NT2/D1 (cell line): Measurements from ENCODE around the gene OR1Q1.

ENCODE experiments used
- DNase-seq: peaks from one replicate; pipeline ENCODE4 v3.0.0-alpha.2; 2011; ENCODE audit warnings: low read depth, low spot score
- H3K27me3 ChIP-seq: 2 replicates; pipeline ENCODE4 v1.6.0; 2011; ENCODE audit warnings: mild to moderate bottlenecking; ENCODE audit not compliant: insufficient read length, insufficient read depth
- H3K36me3 ChIP-seq: 2 replicates; pipeline ENCODE4 v1.6.1; 2011; ENCODE audit warnings: mild to moderate bottlenecking, low read length, mixed read lengths; ENCODE audit not compliant: insufficient read depth, insufficient read length
- H3K4me1 ChIP-seq: 2 replicates; pipeline ENCODE4 v1.5.1; 2011; ENCODE audit not compliant: insufficient read depth, insufficient read length
- H3K4me3 ChIP-seq: 2 replicates; pipeline ENCODE4 v1.5.1; 2011; ENCODE audit warnings: low read depth; ENCODE audit not compliant: insufficient read length
- H3K9ac ChIP-seq: 2 replicates; pipeline ENCODE4 v1.6.0; 2011; ENCODE audit warnings: low read depth; ENCODE audit not compliant: insufficient read length
- H3K9me3 ChIP-seq: 2 replicates; pipeline ENCODE4 v1.5.1; 2011; ENCODE audit warnings: mild to moderate bottlenecking, low read length; ENCODE audit not compliant: insufficient read depth
- SUZ12 ChIP-seq: IDR thresholded peaks from 2 replicates; pipeline ENCODE4 v1.6.1; 2011; ENCODE audit not compliant: insufficient read length, insufficient read depth; ENCODE audit errors: extremely low read depth
- YY1 ChIP-seq: IDR thresholded peaks from 2 replicates; pipeline ENCODE4 v1.6.1; 2011; ENCODE audit not compliant: insufficient read length, insufficient read depth
- ZNF274 ChIP-seq: IDR thresholded peaks from 2 replicates; pipeline ENCODE4 v1.6.1; 2011; ENCODE audit warnings: mild to moderate bottlenecking, low read depth, low read length

OR1Q1 gene

DNA sequence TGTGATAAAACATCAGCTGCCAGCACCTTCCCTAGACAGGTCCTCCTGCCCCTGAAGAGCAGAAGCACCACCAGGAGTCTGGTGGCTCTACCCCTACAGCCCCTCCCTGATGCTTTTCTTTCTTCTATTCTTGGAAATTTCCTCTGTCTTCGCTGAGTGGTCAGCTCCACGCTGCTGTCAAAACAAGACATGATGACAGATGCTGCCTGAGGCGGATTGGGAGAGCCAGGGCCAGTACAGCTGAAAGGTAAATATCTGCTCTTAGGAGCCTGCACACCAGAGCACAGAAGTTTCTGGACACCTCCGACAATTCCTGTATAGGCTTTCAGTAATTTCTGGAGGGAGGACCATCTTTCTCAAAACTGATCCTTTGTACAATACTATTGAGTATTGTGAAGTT, 4.7 kb upstream of the OR1Q1 start:
- Histone ChIP-seq H3K9ac (no peak overlapping the region), H3K4me1 (no peaks in the 10 kb centered on the region), H3K9me3 (no peaks in the 10 kb centered on the region), H3K4me3 (no peak overlapping the region), H3K36me3 (no peaks in the 10 kb centered on the region), H3K27me3 (no peaks in the 10 kb centered on the region)
- DNase-seq, result no peak
- no peak for TF ChIP-seq SUZ12
- TF ChIP-seq ZNF274, result no peak
- TF ChIP-seq YY1, result no peak

DNA sequence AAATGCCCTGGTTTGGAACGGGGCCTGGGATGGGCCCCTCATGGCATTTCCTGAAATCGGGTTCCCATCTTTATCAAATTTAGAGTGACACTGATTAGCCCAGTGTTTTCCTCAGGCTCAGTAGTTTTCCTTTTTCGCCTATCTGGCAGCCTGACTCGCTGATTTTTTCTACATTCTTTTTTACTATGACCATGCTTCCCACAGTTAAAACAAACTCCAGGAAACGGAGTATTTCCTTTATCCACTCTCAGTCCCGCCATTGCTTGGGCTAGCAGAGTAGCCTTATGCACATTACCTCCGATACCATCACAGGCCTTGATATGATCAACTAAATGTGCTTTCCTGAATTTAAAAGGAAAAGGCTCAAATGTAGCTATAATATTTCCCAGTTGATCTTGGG, 5.5 kb downstream of the OR1Q1 start:
- Histone ChIP-seq H3K4me3 (no peak overlapping the region), H3K27me3 (no peaks in the 10 kb centered on the region), H3K9me3 (no peaks in the 10 kb centered on the region), H3K4me1 (no peaks in the 10 kb centered on the region), H3K36me3 (no peaks in the 10 kb centered on the region), H3K9ac (no peak overlapping the region)
- DNase-seq, result no peak
- no peak for TF ChIP-seq SUZ12
- TF ChIP-seq ZNF274, result no peak
- no peak for TF ChIP-seq YY1

DNA sequence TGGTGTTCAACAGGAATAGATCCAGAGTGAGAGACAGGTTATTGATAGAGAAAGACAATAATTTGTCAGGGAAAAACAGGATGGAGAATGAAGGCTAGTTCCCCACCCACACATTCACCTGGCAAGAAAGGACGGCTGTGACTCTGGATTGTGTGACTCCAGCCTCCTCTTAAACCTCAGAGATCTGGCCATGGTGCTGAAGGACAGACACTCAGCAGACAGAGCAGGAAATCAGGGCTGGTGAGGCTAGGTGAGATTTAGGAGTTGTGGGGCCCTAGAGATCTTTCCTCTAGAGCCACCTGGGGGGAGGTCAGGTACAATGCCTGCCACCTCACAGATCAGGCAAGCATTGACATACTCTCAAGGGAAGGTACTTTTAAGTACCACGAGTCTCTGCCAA, 27.7 kb downstream of the OR1Q1 start:
- no peak overlapping the region for H3K4me3 ChIP-seq
- H3K36me3 ChIP-seq, result no peaks in the 10 kb centered on the region
- H3K9ac ChIP-seq, result no peak overlapping the region
- H3K4me1 ChIP-seq, result no peaks in the 10 kb centered on the region
- H3K27me3 ChIP-seq, result peaks cover 10% of the 10 kb centered on the region
- H3K9me3 ChIP-seq, result no peaks in the 10 kb centered on the region
- DNase-seq, result peak; percentile 5
- no peak for TF ChIP-seq YY1
- TF ChIP-seq SUZ12, result no peak
- TF ChIP-seq ZNF274, result no peak

DNA sequence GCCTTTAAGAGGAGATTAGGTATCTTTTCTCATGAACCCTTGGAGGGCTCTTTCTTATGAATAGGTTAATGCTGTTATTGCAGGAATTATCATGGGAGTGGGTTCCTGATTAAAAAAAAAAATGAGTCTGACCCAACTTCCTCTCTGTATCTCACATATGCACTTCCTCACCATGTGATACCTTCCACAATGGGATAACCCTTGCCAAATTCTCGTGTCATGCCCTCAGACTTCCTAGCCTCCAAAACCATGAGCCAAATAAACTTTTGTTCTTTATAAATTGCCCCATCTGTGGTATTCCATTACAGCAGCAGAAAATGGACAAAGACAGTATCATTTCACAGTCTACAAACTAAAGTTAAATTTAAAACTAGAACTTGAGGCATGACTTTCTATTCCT, 41.8 kb downstream of the OR1Q1 start:
- Histone ChIP-seq H3K4me3 (no peak overlapping the region), H3K36me3 (no peaks in the 10 kb centered on the region), H3K27me3 (no peaks in the 10 kb centered on the region), H3K4me1 (no peaks in the 10 kb centered on the region), H3K9ac (no peak overlapping the region), H3K9me3 (no peaks in the 10 kb centered on the region)
- TF ChIP-seq YY1 (no peak), SUZ12 (no peak), ZNF274 (no peak)
- DNase-seq, result no peak

DNA sequence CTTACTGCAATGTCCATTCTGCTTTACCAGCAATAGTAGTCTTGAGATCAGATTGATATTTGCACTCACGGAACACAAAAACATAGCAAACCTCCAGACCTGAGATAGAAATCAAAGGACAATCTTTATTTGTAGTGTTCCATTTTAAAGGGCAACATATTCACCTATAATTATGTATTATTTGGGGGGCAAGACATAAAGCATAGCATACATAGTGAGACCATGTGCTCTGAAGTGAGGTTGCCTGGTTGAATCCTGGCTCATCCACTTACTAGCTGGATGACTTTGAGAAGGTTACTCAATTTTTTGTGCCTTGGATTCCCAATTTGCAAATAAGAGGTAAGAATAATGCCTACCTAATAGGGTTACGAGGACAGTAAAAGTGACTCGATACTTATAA, 43.0 kb downstream of the OR1Q1 start, which contains the start of gene OR1B1:
TSS of gene OR1B1 (minus strand) at position 101 of the 400 bp plus-strand sequence.
- no peaks in the 10 kb centered on the region for H3K4me1 ChIP-seq
- H3K36me3 ChIP-seq, result no peaks in the 10 kb centered on the region
- no peak within 1 kb of the TSS for H3K9ac ChIP-seq
- TF ChIP-seq YY1 (no peak), ZNF274 (no peak), SUZ12 (no peak)
- DNase-seq, result no peak
- no peaks in the 10 kb centered on the region for H3K9me3 ChIP-seq
- no peaks in the 10 kb centered on the region for H3K27me3 ChIP-seq
- H3K4me3 ChIP-seq, result no peak within 1 kb of the TSS

DNA sequence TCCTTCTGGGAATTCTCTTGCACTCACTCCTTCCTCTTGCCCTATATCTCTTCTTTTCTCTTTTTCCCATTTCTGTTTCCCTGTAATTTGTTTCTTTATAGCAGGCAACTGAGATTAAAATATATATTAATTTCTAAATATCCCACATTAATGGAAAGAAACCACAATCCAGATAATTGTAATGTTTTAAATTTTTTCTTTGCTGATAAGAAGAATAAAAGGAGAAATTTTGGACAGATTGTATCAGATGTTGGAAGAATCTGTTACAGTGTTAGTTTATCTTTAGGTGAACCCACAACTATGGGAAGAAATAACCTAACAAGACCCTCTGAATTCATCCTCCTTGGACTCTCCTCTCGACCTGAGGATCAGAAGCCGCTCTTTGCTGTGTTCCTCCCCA, 46.9 kb downstream of the OR1Q1 start, which contains the start of gene OR1L1:
TSS of gene OR1L1 (plus strand) at position 301 of the 400 bp plus-strand sequence. CDS start at position 301, 0 bp downstream.
- no peak for DNase-seq
- no peaks in the 10 kb centered on the region for H3K9me3 ChIP-seq

More for the DNA sequence above, 46.9 kb downstream of the OR1Q1 start, which contains the start of gene OR1L1:
- no peaks in the 10 kb centered on the region for H3K4me1 ChIP-seq
- TF ChIP-seq SUZ12, result no peak
- TF ChIP-seq YY1, result no peak
- no peak for TF ChIP-seq ZNF274
- H3K36me3 ChIP-seq, result no peaks in the 10 kb centered on the region
- no peak within 1 kb of the TSS for H3K9ac ChIP-seq
- no peaks in the 10 kb centered on the region for H3K27me3 ChIP-seq
- no peak within 1 kb of the TSS for H3K4me3 ChIP-seq
